Measurements from ENCODE around the gene TRAK1. TPM values are rescaled to one million over a fixed set of nuclear protein-coding genes. Genes with fewer than 3 reads are reported as not detected.
"Not testable (repeated sequence)": the region's sequence is repeated elsewhere in the genome, so short reads cannot be mapped to it uniquely, and the experiment has no call there.

The TRAK1 gene
- total and polyA plus RNA-seq, 2 donors (not counting 1 experiment from before 2014, with no cell fraction given), result 71.3 to 129 TPM

DNA sequence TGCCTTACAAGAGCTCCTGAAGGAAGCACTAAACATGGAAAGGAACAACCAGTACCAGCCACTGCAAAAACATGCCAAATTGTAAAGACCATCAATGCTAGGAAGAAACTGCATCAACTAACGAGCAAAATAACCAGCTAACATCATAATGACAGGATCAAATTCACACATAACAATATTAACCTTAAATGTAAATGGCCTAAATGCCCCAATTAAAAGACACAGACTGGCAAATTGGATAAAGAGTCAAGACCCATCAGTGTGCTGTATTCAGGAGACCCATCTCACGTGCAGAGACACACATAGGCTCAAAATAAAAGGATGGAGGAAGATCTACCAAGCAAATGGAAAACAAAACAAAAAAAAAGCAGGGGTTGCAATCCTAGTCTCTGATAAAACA lies 14.8 kb downstream of the TRAK1 start:
- H3K4me3 ChIP-seq (ENCODE audit: control extremely low read depth in 1 of 5, extremely low read depth in 1 of 5, insufficient read depth in 1 of 5, low read depth in 2 of 5, low read length in 4 of 5); H3K9me3 ChIP-seq (ENCODE audit: control extremely low read depth in 1 of 3, control insufficient read depth in 2 of 3, insufficient read depth in 1 of 3, low read length in 2 of 3); H3K27me3 Mint-ChIP-seq; DNase-seq; intact Hi-C loops (cut with micrococcal nuclease); H3K27me3 ChIP-seq (replicated peaks in 1 of 4; ENCODE audit: control extremely low read depth in 1 of 4, control insufficient read depth in 3 of 4, insufficient read depth in 4 of 4, low read length in 3 of 4); H3K9ac ChIP-seq (ENCODE audit: low read length); H2AFZ ChIP-seq (ENCODE audit: insufficient read depth, low read depth, low read length, poor library complexity, severe bottlenecking); POLR2A ChIA-PET; H3K4me2 ChIP-seq (replicated peaks; ENCODE audit: low read depth, low read length, poor library complexity, severe bottlenecking); CTCF ChIA-PET; H3K27ac ChIP-seq (ENCODE audit: low read length in 2 of 2); ATAC-seq (ENCODE audit: low read depth); H3K27ac Mint-ChIP-seq; H3K4me3 Mint-ChIP-seq; H3K9me3 Mint-ChIP-seq (ENCODE audit: insufficient read depth): not testable (repeated sequence)
- H4K20me1 ChIP-seq (ENCODE audit: control insufficient read depth, insufficient read depth, low read length, poor library complexity, severe bottlenecking), result peaks cover 22% of the 10 kb centered on the region
- H3K4me1 Mint-ChIP-seq, result peaks cover 22% of the 10 kb centered on the region
- peaks cover 66% of the 10 kb centered on the region for H3K79me2 ChIP-seq (ENCODE audit: control insufficient read depth, insufficient read depth, low read length)
- H3K4me1 ChIP-seq (ENCODE audit: control insufficient read depth in 2 of 2, insufficient read depth in 2 of 2, low read length in 2 of 2), result peaks cover 4 to 11% of the 10 kb centered on the region in 2 donors
- no CpG with 5 or more reads among the region's 2 CpGs for WGBS (ENCODE audit: insufficient coverage)
- H3K36me3 ChIP-seq (replicated peaks in 1 of 2; ENCODE audit: control extremely low read depth in 1 of 2, control insufficient read depth in 1 of 2, extremely low read depth in 1 of 2, insufficient read depth in 2 of 2, low read length in 1 of 2), result peaks cover 6 to 29% of the 10 kb centered on the region in 2 experiments

DNA sequence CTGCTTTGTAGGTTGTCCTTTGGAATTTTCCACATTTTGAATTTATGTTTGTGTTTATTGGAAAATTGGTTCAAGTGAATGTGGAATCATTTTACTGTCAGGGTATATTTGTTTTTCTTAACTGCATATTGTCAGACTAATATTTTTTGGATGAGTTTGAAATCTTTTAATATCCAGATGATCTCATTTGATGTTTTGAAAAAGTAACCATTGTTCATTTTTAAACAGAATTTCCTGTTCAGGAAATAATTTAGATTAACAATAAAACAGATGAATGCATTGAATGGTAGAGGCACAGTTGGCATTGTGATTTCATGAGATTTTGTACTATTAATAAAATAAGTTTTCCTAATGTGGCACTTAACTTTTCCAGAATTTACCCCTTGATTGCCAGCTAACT lies 15.5 kb downstream of the TRAK1 start:
- Mint-ChIP-seq H3K4me1 (peaks cover 22% of the 10 kb centered on the region), H3K27me3 (no peaks in the 10 kb centered on the region), H3K27ac (no peak overlapping the region), H3K4me3 (no peak overlapping the region), H3K9me3 (ENCODE audit: insufficient read depth) (no peaks in the 10 kb centered on the region)
- intact Hi-C loops (cut with micrococcal nuclease), result no loop called here
- Histone ChIP-seq H4K20me1 (ENCODE audit: control insufficient read depth, insufficient read depth, low read length, poor library complexity, severe bottlenecking) (peaks cover 18% of the 10 kb centered on the region), H2AFZ (ENCODE audit: insufficient read depth, low read depth, low read length, poor library complexity, severe bottlenecking) (no peak overlapping the region), H3K27me3 (replicated peaks in 1 of 4; ENCODE audit: control extremely low read depth in 1 of 4, control insufficient read depth in 3 of 4, insufficient read depth in 4 of 4, low read length in 3 of 4) (no peaks in the 10 kb centered on the region), H3K4me1 (ENCODE audit: control insufficient read depth in 2 of 2, insufficient read depth in 2 of 2, low read length in 2 of 2) (peaks cover 4 to 11% of the 10 kb centered on the region in 2 donors), H3K79me2 (ENCODE audit: control insufficient read depth, insufficient read depth, low read length) (peaks cover 61% of the 10 kb centered on the region), H3K4me2 (replicated peaks; ENCODE audit: low read depth, low read length, poor library complexity, severe bottlenecking) (no peak overlapping the region), H3K4me3 (ENCODE audit: control extremely low read depth in 1 of 5, extremely low read depth in 1 of 5, insufficient read depth in 1 of 5, low read depth in 2 of 5, low read length in 4 of 5) (no peak overlapping the region), H3K27ac (ENCODE audit: low read length in 2 of 2) (no peak overlapping the region), H3K36me3 (replicated peaks in 1 of 2; ENCODE audit: control extremely low read depth in 1 of 2, control insufficient read depth in 1 of 2, extremely low read depth in 1 of 2, insufficient read depth in 2 of 2, low read length in 1 of 2) (peaks cover 6 to 26% of the 10 kb centered on the region in 2 experiments), H3K9me3 (ENCODE audit: control extremely low read depth in 1 of 3, control insufficient read depth in 2 of 3, insufficient read depth in 1 of 3, low read length in 2 of 3) (no peaks in the 10 kb centered on the region), H3K9ac (ENCODE audit: low read length) (no peak overlapping the region)
- ChIA-PET POLR2A (no interaction called here), CTCF (no interaction called here)
- ATAC-seq (ENCODE audit: low read depth), result no peak
- no peak for DNase-seq
- no peak for TF ChIP-seq EZH2 (IDR thresholded peaks at IDR 0.05; ENCODE audit: borderline replicate concordance, insufficient read depth, low read depth, low read length, poor library complexity, severe bottlenecking)
- TF ChIP-seq, protein P1, sequence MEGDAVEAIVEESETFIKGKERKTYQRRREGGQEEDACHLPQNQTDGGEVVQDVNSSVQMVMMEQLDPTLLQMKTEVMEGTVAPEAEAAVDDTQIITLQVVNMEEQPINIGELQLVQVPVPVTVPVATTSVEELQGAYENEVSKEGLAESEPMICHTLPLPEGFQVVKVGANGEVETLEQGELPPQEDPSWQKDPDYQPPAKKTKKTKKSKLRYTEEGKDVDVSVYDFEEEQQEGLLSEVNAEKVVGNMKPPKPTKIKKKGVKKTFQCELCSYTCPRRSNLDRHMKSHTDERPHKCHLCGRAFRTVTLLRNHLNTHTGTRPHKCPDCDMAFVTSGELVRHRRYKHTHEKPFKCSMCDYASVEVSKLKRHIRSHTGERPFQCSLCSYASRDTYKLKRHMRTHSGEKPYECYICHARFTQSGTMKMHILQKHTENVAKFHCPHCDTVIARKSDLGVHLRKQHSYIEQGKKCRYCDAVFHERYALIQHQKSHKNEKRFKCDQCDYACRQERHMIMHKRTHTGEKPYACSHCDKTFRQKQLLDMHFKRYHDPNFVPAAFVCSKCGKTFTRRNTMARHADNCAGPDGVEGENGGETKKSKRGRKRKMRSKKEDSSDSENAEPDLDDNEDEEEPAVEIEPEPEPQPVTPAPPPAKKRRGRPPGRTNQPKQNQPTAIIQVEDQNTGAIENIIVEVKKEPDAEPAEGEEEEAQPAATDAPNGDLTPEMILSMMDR (IDR thresholded peaks at IDR 0.05), result no peak

All from B cell (primary cell).